GM12878 (cell line): Measurements from ENCODE around the gene GALNT15. TPM values are rescaled to one million over a fixed set of nuclear protein-coding genes. Genes with fewer than 3 reads are reported as not detected.

Source experiments
- ATAC-seq: fragments of 200-7000 bp; cut with Tn5 transposase; 3 replicates; pipeline ENCODE4 v1.9.1; 2020; ENCODE audit warnings: mild to moderate bottlenecking, moderate library complexity
- BruUV-seq: library from RNA; stranded (reverse); fragments of 400-500 nt; replicated peaks from 2 replicates; lab custom pipeline; 2021; lab: Mats Ljungman, UMichigan
- CTCF ChIA-PET: fragments of 300-600 bp; sonication (Branson Sonifier 250); formaldehyde crosslinking; extraction: SDS; loops from one replicate; lab custom pipeline; 2021; ENCODE audit warnings: inconsistent platforms; lab: Yijun Ruan, JAX
- POLR2A ChIA-PET: fragments of 350-600 bp; formaldehyde crosslinking; extraction: SDS; loops from one replicate; lab custom pipeline; 2021; ENCODE audit warnings: inconsistent platforms; lab: Charles Lee
- RAD21 ChIA-PET: fragments of 300-600 bp; sonication (Branson Sonifier 250); formaldehyde crosslinking; loops from one replicate; lab custom pipeline; 2023; ENCODE audit warnings: antibody characterized with exemption; ENCODE audit not compliant: unreplicated experiment; lab: Charles Lee
- SMC1A ChIA-PET: fragments of 300-600 bp; sonication (Branson Sonifier 250); formaldehyde crosslinking; loops from one replicate; lab custom pipeline; 2023; ENCODE audit not compliant: unreplicated experiment, uncharacterized antibody; lab: Charles Lee
- DNase-seq: peaks from one replicate; pipeline ENCODE4 v3.0.0-alpha.2; 2011; ENCODE audit warnings: low read depth, low spot score
- FAIRE-seq: peaks from 3 replicates; lab custom pipeline; 2011; peaks lifted over from hg19 to GRCh38; lab: Jason Lieb, UNC
- H2AFZ ChIP-seq: 2 replicates; pipeline ENCODE4 v1.6.0; 2011; ENCODE audit warnings: low read depth, low read length, control low read depth; ENCODE audit not compliant: control insufficient read depth
- H3K27ac ChIP-seq: 2 replicates; pipeline ENCODE4 v1.5.1; 2011; ENCODE audit warnings: control low read depth; ENCODE audit not compliant: control insufficient read depth, insufficient read depth
- H3K27me3 ChIP-seq, 2 experiments: replicated peaks in 1 of 2; 2 replicates each; pipeline versions ENCODE4 v1.6.0 to v1.6.1; 2011; ENCODE audit warnings: low read length in 1 of 2; ENCODE audit not compliant: control insufficient read depth in 2 of 2, insufficient read depth in 2 of 2
- H3K36me3 ChIP-seq, 2 experiments: 2 replicates each; pipeline ENCODE4 v1.5.1; 2011; ENCODE audit warnings: low read length in 1 of 2; ENCODE audit not compliant: control insufficient read depth in 2 of 2, insufficient read depth in 2 of 2
- H3K4me1 ChIP-seq: 2 replicates; pipeline ENCODE4 v1.6.1; 2011; ENCODE audit warnings: mild to moderate bottlenecking, low read length, moderate library complexity, mixed read lengths; ENCODE audit not compliant: control insufficient read depth, insufficient read depth
- H3K4me2 ChIP-seq: 2 replicates; pipeline ENCODE4 v1.6.0; 2011; ENCODE audit warnings: control low read depth; ENCODE audit not compliant: control insufficient read depth, insufficient read depth
- H3K4me3 ChIP-seq: fragments of 200-600 bp; sonication (generic); 2 replicates; pipeline ENCODE4 v1.5.1; 2016
- H3K79me2 ChIP-seq: 2 replicates; pipeline ENCODE4 v1.6.0; 2011; ENCODE audit warnings: low read length; ENCODE audit not compliant: control insufficient read depth, insufficient read depth
- H3K9ac ChIP-seq: 2 replicates; pipeline ENCODE4 v1.8.0; 2011; ENCODE audit warnings: low read length, control low read depth, mixed read lengths; ENCODE audit not compliant: control insufficient read depth, insufficient read depth
- H3K9me3 ChIP-seq: replicated peaks from 3 replicates; pipeline ENCODE4 v1.5.1; 2011; ENCODE audit warnings: mild to moderate bottlenecking, low read length; ENCODE audit not compliant: control insufficient read depth, insufficient read depth
- H4K20me1 ChIP-seq: 2 replicates; pipeline ENCODE4 v1.6.0; 2011; ENCODE audit not compliant: control insufficient read depth, insufficient read depth
- ASH2L ChIP-seq: fragments of 300-600, 200-600 bp; sonication (generic); IDR thresholded peaks from 2 replicates; pipeline ENCODE4 v1.6.1; 2017; ENCODE audit warnings: low read depth, mild to moderate bottlenecking, borderline replicate concordance
- CHD1 ChIP-seq: IDR thresholded peaks from 2 replicates; pipeline ENCODE4 v1.6.1; 2012; ENCODE audit warnings: low read depth, low read length, improper control_type of control experiment
- MAX ChIP-seq: IDR thresholded peaks from 2 replicates; pipeline ENCODE4 v1.6.1; 2012; ENCODE audit warnings: low read depth, low read length, improper control_type of control experiment
- NFYA ChIP-seq: IDR thresholded peaks from 2 replicates; pipeline ENCODE4 v1.6.1; 2011; ENCODE audit warnings: low read depth, mild to moderate bottlenecking, low read length, improper control_type of control experiment, borderline replicate concordance
- NR2C2 ChIP-seq: IDR thresholded peaks from 2 replicates; pipeline ENCODE4 v1.6.1; 2011; ENCODE audit warnings: borderline replicate concordance, low read depth; ENCODE audit not compliant: control insufficient read depth, insufficient read length
- NRF1 ChIP-seq: conservative IDR thresholded peaks from 2 replicates; pipeline ENCODE4 v1.6.1; 2011; ENCODE audit warnings: mild to moderate bottlenecking, low read depth, low read length, improper control_type of control experiment
- RB1 ChIP-seq: fragments of 450-650 bp; formaldehyde crosslinking; IDR thresholded peaks from 2 replicates; pipeline ENCODE4 v1.6.1; 2017; ENCODE audit warnings: mild to moderate bottlenecking, borderline replicate concordance
- SMAD5 ChIP-seq: IDR thresholded peaks from 2 replicates; pipeline ENCODE4 v1.6.1; 2016; ENCODE audit warnings: antibody characterized with exemption, low read depth
- SMARCA5 ChIP-seq: fragments of 450-650 bp; IDR thresholded peaks from 2 replicates; pipeline ENCODE4 v1.6.1; 2017; ENCODE audit warnings: mild to moderate bottlenecking
- SMC3 ChIP-seq: IDR thresholded peaks from 2 replicates; pipeline ENCODE4 v1.6.1; 2011; ENCODE audit warnings: low read length, improper control_type of control experiment, borderline replicate concordance
- SPI1 ChIP-seq: IDR thresholded peaks from 2 replicates; pipeline ENCODE4 v1.6.1; 2011; ENCODE audit warnings: low read depth, mild to moderate bottlenecking, low read length, moderate library complexity, borderline replicate concordance; ENCODE audit not compliant: insufficient read depth
- TAF1 ChIP-seq: IDR thresholded peaks from 2 replicates; pipeline ENCODE4 v1.6.1; 2011; ENCODE audit warnings: mild to moderate bottlenecking, low read depth, low read length, borderline replicate concordance
- TCF3 ChIP-seq: IDR thresholded peaks from 2 replicates; pipeline ENCODE4 v1.6.1; 2012; ENCODE audit warnings: low read depth, mild to moderate bottlenecking, low read length, borderline replicate concordance; ENCODE audit not compliant: insufficient read depth
- ZBED1 ChIP-seq: IDR thresholded peaks from 2 replicates; pipeline ENCODE4 v1.6.1; 2016; ENCODE audit warnings: borderline replicate concordance
- ZBTB11 ChIP-seq: fragments of 450-650 bp; formaldehyde crosslinking; IDR thresholded peaks from 2 replicates; pipeline ENCODE4 v1.5.0; 2022; ENCODE audit warnings: mild to moderate bottlenecking, missing genetic modification characterization
- ZBTB40 ChIP-seq: fragments of 450-650 bp; IDR thresholded peaks from 2 replicates; pipeline ENCODE4 v1.6.1; 2016; ENCODE audit warnings: mild to moderate bottlenecking, moderate library complexity, borderline replicate concordance
- ZNF274 ChIP-seq: IDR thresholded peaks from one replicate; pipeline ENCODE4 v1.8.0; 2011; ENCODE audit not compliant: insufficient read length, insufficient read depth
- WGBS: methylation state at CpG from one replicate; pipeline ENCODE4 v1.1.6; 2016; ENCODE audit warnings: low lambda C conversion rate; ENCODE audit not compliant: insufficient replicate concordance, insufficient coverage; ENCODE audit errors: missing lambda C conversion rate; 5-methylcytosine and 5-hydroxymethylcytosine counted together
- in situ Hi-C: fragments of 300-500 bp; cut with MboI; formaldehyde crosslinking; loops from 9 replicates; pipeline ENCODE4 v1.14.3; 2018; ENCODE audit warnings: mixed read lengths
- intact Hi-C: fragments of 100-400 bp; cut with micrococcal nuclease; formaldehyde crosslinking; loops from one replicate; pipeline ENCODE4 v1.14.2; 2022; ENCODE audit not compliant: unreplicated experiment
- polyA plus RNA-seq, 11 experiments: library from polyadenylated mRNA; depleted of rRNA in 4 of 11; unstranded in 6 of 11; stranded (reverse) in 5 of 11; fragments of >200 nt; fragmentation: Nextera tagmentation in 4 of 11; fragmentation: Illumina TruSeq in 1 of 11; extraction: Ambion mirVana in 4 of 11; extraction: Trizol in 1 of 11; gene quantifications; 1 replicate in 1 of 11; 2 replicates in 10 of 11; pipeline versions ENCODE4 v1.2.1 to v1.2.3, GENCODE V29; 2011 to 2016; ENCODE audit warnings: inconsistent platforms in 2 of 11, missing spikeins in 2 of 11, low read depth in 1 of 11
- total RNA-seq, 4 experiments: library from RNA; depleted of rRNA in 3 of 4; stranded (reverse); fragments of >200 nt in 3 of 4; fragmentation: Illumina TruSeq in 1 of 4; extraction: Trizol in 1 of 4; gene quantifications; 2 replicates each; pipeline versions ENCODE4 v1.2.1 to v1.2.3, GENCODE V29; 2013 to 2021

GALNT15 gene
- total and polyA plus RNA-seq, 10 of the 15 experiments (the other 5 are each of a cell fraction or from before 2014, with no cell fraction given), result 0.03 to 0.05 TPM; not detected in 8

DNA sequence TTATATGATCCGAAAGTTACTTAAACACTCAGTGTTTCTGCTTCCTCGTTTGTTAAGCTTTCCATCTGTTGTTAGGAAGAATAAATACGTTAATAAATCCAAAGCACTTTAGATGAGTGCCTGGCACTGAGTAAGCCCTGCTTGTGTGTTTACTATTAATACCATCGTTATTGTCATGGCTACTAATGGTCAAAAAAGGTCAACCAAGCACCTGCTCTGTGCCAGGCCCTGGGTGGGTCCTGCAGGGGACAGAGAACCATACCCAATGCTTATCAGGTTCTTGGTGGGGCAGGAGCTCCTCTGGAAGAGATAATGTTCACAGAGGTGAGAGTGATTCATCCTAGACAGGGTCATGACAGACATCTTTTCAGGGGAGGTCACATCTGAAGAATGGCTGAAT, 39.9 kb downstream of the GALNT15 start:
- Histone ChIP-seq H2AFZ (no peak overlapping the region), H3K4me2 (no peak overlapping the region), H3K36me3 (no peaks in the 10 kb centered on the region), H4K20me1 (no peaks in the 10 kb centered on the region), H3K27ac (no peak overlapping the region), H3K4me1 (no peaks in the 10 kb centered on the region), H3K9me3 (no peaks in the 10 kb centered on the region), H3K4me3 (no peak overlapping the region), H3K27me3 (no peaks in the 10 kb centered on the region), H3K79me2 (no peaks in the 10 kb centered on the region), H3K9ac (no peak overlapping the region)
- in situ Hi-C loops, result no loop called here
- ChIA-PET SMC1A (interaction anchor here (0.9 kb wide), 1 partner anchor 30 kb away, joined by 3 read pairs; no protein-coding TSS in a partner anchor), RAD21 (no interaction called here), POLR2A (no interaction called here), CTCF (interaction anchor here (0.5 kb wide), 1 partner anchor 1217 kb away, joined by 3 read pairs; no protein-coding TSS in a partner anchor)
- no peak for FAIRE-seq
- intact Hi-C loops, result no loop called here
- 19% methylated on average over 4 of the region's 4 CpGs for WGBS
- no peak for DNase-seq
- TF ChIP-seq ASH2L (no peak), SMAD5 (no peak), NRF1 (no peak), ZBTB40 (no peak), MAX (no peak), TAF1 (no peak), SPI1 (no peak), NFYA (no peak), ZNF274 (no peak), ZBTB11 (CRISPR knock-in tag) (no peak), TCF3 (no peak), RB1 (no peak), CHD1 (no peak), ZBED1 (no peak), SMARCA5 (no peak), SMC3 (no peak), NR2C2 (no peak)
- no TSS peak for BruUV-seq
- no peak for ATAC-seq
